GM12892 (cell line): ENCODE data around the gene C18orf54.

Experiments
- POLR2A ChIP-seq: IDR thresholded peaks from 2 replicates; pipeline ENCODE4 v1.6.1; 2011; ENCODE audit warnings: low read depth, low read length, control low read depth
- POLR2AphosphoS5 ChIP-seq: IDR thresholded peaks from 2 replicates; pipeline ENCODE4 v1.6.1; 2011; ENCODE audit warnings: low read depth, low read length, control low read depth

- TF ChIP-seq POLR2AphosphoS5 = no peak
- TF ChIP-seq POLR2A = no peak
Observed at GRCh38 chr18:54423831-54424230, 66.1 kb downstream of the C18orf54 start.
